ENCODE measurements around the gene NCOA1.

NCOA1 gene

DNA sequence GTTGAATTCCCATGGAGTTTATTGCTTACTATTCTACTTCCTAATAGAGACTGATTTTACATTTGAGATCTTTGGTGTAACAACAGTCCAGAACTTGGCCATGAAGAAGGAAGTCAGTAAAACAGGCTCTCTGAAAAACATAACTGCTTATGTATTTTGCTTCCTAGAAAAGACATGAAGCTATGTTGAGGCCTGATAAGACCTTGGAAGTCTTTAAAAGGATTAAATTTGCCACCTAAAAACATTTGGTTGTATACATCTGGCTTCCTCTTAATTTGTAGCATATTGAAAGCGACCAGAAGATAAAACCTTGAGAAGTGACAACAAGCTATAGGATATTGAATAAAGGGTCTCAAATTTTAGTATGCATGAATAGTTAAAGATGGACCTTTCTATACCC is 265.7 kb downstream of the NCOA1 start:
- H3K9me3 ChIP-seq (ENCODE audit: low read length), result no peaks in the 10 kb centered on the region
- no peaks in the 10 kb centered on the region for H3F3A ChIP-seq (ENCODE audit: insufficient read depth, low read length)
- H3K36me3 ChIP-seq (ENCODE audit: insufficient read depth, low read length), result peaks cover 12% of the 10 kb centered on the region; the same call in 1 of the 2 replicates
- no peak overlapping the region for H3K9ac ChIP-seq (ENCODE audit: low read length)
- H3K79me2 ChIP-seq (ENCODE audit: insufficient read depth, low read length), result no peaks in the 10 kb centered on the region
- H3K27me3 ChIP-seq (ENCODE audit: insufficient read depth, low read length), result no peaks in the 10 kb centered on the region
- no peaks in the 10 kb centered on the region for H3K9me2 ChIP-seq (ENCODE audit: low read depth, low read length)
- H3K4me3 ChIP-seq (ENCODE audit: low read depth, low read length, poor library complexity, severe bottlenecking), result no peak overlapping the region
- TF ChIP-seq, protein P1, sequence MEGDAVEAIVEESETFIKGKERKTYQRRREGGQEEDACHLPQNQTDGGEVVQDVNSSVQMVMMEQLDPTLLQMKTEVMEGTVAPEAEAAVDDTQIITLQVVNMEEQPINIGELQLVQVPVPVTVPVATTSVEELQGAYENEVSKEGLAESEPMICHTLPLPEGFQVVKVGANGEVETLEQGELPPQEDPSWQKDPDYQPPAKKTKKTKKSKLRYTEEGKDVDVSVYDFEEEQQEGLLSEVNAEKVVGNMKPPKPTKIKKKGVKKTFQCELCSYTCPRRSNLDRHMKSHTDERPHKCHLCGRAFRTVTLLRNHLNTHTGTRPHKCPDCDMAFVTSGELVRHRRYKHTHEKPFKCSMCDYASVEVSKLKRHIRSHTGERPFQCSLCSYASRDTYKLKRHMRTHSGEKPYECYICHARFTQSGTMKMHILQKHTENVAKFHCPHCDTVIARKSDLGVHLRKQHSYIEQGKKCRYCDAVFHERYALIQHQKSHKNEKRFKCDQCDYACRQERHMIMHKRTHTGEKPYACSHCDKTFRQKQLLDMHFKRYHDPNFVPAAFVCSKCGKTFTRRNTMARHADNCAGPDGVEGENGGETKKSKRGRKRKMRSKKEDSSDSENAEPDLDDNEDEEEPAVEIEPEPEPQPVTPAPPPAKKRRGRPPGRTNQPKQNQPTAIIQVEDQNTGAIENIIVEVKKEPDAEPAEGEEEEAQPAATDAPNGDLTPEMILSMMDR (IDR thresholded peaks at IDR 0.05; ENCODE audit: low read length), result no peak
- no peak for TF ChIP-seq EZH2 (IDR thresholded peaks at IDR 0.05; ENCODE audit: borderline replicate concordance, low read length)
- no peak overlapping the region for H3K4me2 ChIP-seq (ENCODE audit: low read length)
- no peak overlapping the region for H2AFZ ChIP-seq (ENCODE audit: low read length)
- H3K27ac ChIP-seq (ENCODE audit: low read depth, low read length, poor library complexity, severe bottlenecking), result no peak overlapping the region
- no peaks in the 10 kb centered on the region for H3K4me1 ChIP-seq (ENCODE audit: insufficient read depth, low read length, severe bottlenecking)
- H4K20me1 ChIP-seq (ENCODE audit: insufficient read depth, low read length), result no peaks in the 10 kb centered on the region

DNA sequence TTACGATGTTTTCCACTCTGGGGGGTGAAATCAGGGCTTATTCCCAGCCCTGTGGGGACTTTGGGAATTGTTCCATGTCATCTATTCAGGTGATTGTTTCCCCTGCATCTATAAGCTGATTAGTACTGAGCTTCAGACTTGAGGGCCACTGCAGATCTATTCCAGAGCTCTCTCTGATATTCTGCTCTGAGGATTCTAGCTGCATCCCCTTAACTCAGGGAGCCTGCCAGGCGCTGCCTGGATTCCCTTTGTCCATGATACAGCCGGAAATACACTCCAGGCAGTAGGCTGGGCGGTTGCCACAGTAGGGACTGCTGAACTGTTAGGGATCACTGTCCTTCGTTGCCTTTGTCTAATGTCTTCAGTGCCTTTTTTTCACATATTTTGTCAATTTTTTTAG is 270.8 kb downstream of the NCOA1 start:
- H3K4me2 ChIP-seq (ENCODE audit: low read length), result no peak overlapping the region
- H3K9me2 ChIP-seq (ENCODE audit: low read depth, low read length), result no peaks in the 10 kb centered on the region
- no peaks in the 10 kb centered on the region for H3K4me1 ChIP-seq (ENCODE audit: insufficient read depth, low read length, severe bottlenecking)
- H3K36me3 ChIP-seq (ENCODE audit: insufficient read depth, low read length), result peaks cover 21% of the 10 kb centered on the region; the same call in 1 of the 2 replicates
- no peaks in the 10 kb centered on the region for H3K9me3 ChIP-seq (ENCODE audit: low read length)
- no peak overlapping the region for H3K27ac ChIP-seq (ENCODE audit: low read depth, low read length, poor library complexity, severe bottlenecking)
- H3K79me2 ChIP-seq (ENCODE audit: insufficient read depth, low read length), result no peaks in the 10 kb centered on the region
- no peaks in the 10 kb centered on the region for H3K27me3 ChIP-seq (ENCODE audit: insufficient read depth, low read length)
- no peak overlapping the region for H2AFZ ChIP-seq (ENCODE audit: low read length)
- H3K4me3 ChIP-seq (ENCODE audit: low read depth, low read length, poor library complexity, severe bottlenecking), result no peak overlapping the region
- no peaks in the 10 kb centered on the region for H3F3A ChIP-seq (ENCODE audit: insufficient read depth, low read length)
- no peaks in the 10 kb centered on the region for H4K20me1 ChIP-seq (ENCODE audit: insufficient read depth, low read length)
- TF ChIP-seq, protein P1 (IDR thresholded peaks at IDR 0.05; ENCODE audit: low read length), result no peak
- TF ChIP-seq EZH2 (IDR thresholded peaks at IDR 0.05; ENCODE audit: borderline replicate concordance, low read length), result no peak
- H3K9ac ChIP-seq (ENCODE audit: low read length), result no peak overlapping the region

DNA sequence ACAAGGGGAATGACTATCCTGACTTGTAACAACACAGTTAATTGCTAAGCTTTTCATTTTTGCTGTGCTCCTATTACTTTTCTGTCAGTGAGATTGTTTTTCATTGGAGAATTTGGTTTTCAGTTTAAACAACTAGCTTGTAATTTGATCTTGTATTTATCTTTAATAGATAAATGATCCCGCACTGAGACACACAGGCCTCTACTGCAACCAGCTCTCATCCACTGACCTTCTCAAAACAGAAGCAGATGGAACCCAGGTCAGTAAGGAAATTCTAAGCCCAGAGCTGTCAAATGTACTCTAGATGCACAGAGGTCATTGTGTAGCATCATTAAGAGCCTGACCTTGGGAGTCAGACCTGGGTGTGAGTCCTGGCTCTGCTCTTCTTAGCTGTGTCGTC is 271.5 kb downstream of the NCOA1 start:
- Histone ChIP-seq H3K27me3 (ENCODE audit: insufficient read depth, low read length) (no peaks in the 10 kb centered on the region), H3K9me3 (ENCODE audit: low read length) (no peaks in the 10 kb centered on the region), H3K4me2 (ENCODE audit: low read length) (no peak overlapping the region), H3K4me1 (ENCODE audit: insufficient read depth, low read length, severe bottlenecking) (no peaks in the 10 kb centered on the region), H3K9ac (ENCODE audit: low read length) (no peak overlapping the region), H3K79me2 (ENCODE audit: insufficient read depth, low read length) (no peaks in the 10 kb centered on the region), H3K9me2 (ENCODE audit: low read depth, low read length) (no peaks in the 10 kb centered on the region), H3K4me3 (ENCODE audit: low read depth, low read length, poor library complexity, severe bottlenecking) (no peak overlapping the region), H4K20me1 (ENCODE audit: insufficient read depth, low read length) (no peaks in the 10 kb centered on the region), H3F3A (ENCODE audit: insufficient read depth, low read length) (no peaks in the 10 kb centered on the region), H3K27ac (ENCODE audit: low read depth, low read length, poor library complexity, severe bottlenecking) (no peak overlapping the region), H2AFZ (ENCODE audit: low read length) (no peak overlapping the region), H3K36me3 (ENCODE audit: insufficient read depth, low read length) (peaks cover 21% of the 10 kb centered on the region; the same call in 1 of the 2 replicates)
- TF ChIP-seq, protein P1 (IDR thresholded peaks at IDR 0.05; ENCODE audit: low read length), result no peak
- no peak for TF ChIP-seq EZH2 (IDR thresholded peaks at IDR 0.05; ENCODE audit: borderline replicate concordance, low read length)
